Brain microvascular endothelial cell (primary cell): Measurements from ENCODE around the gene IFNGR2.
"Not testable (repeated sequence)": the region's sequence is repeated elsewhere in the genome, so short reads cannot be mapped to it uniquely, and the experiment has no call there.

Experiments
- DNase-seq: peaks from one replicate; pipeline ENCODE4 v3.0.0-alpha.2; 2020
- H3K27ac ChIP-seq: fragments of 250-450 bp; sonication (Bioruptor Pico); 2 replicates; pipeline ENCODE4 v1.5.1; 2020; ENCODE audit warnings: mild to moderate bottlenecking, moderate library complexity
- H3K27me3 ChIP-seq: fragments of 250-450 bp; sonication (Bioruptor Pico); replicated peaks from 2 replicates; pipeline ENCODE4 v1.5.1; 2020; ENCODE audit warnings: mild to moderate bottlenecking
- H3K36me3 ChIP-seq: fragments of 250-450 bp; sonication (Bioruptor Pico); replicated peaks from 2 replicates; pipeline ENCODE4 v1.5.1; 2020; ENCODE audit warnings: mild to moderate bottlenecking
- H3K4me3 ChIP-seq: 2 replicates; pipeline ENCODE4 v1.5.1; 2011; ENCODE audit warnings: low read depth, mild to moderate bottlenecking, control low read depth, low read length, moderate library complexity
- CTCF ChIP-seq: IDR thresholded peaks from 2 replicates; pipeline ENCODE4 v1.5.1; 2011; ENCODE audit warnings: low read depth, mild to moderate bottlenecking, moderate library complexity, low read length, control low read depth, inconsistent platforms; ENCODE audit errors: missing control alignments
- in situ Hi-C: cut with HindIII; loops from 2 replicates; pipeline ENCODE4 v1.10.0; 2017; ENCODE audit warnings: low sequenced_read_pairs, low pct_ligation_motif_present

Gene IFNGR2

GRCh38 chr21:33360281-33360680 lies 42.9 kb upstream of the IFNGR2 start:
- H3K4me3 ChIP-seq: no peak overlapping the region

DNA sequence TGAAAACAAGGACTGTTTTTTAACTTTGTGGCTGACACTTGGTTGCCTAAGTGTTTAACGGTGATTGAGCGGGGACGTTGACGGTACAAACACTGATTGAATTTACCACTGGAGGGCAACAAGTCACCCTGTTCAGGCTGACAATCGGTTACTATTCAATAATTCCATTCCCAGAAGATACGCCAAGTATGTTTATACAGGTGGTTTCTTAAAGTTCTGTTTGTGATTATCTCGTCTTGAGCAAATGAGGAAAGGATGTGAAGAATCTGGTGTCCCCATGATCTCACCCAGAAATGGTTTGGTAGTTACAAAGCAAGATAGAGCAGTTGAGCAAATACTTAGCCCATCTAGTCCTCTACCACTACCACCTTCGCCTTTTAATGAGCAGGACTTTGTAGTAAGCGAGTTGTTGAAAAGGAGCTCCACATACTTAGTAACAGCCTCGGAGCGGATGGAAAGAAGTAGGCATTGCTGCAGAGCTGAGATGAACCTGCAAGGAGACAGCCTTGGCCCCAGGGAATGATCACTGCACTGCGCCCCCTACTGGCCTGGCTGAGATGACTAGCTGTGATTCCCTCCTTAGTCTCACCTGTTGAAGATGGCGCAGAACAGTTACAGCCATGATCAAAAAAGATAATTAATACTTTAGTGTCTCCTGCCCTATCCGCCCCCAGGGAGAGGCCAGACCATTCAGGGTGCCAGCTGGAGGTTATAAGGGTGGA lies 42.2 kb upstream of the IFNGR2 start:
- Histone ChIP-seq H3K27ac (peak overlapping the region; percentile 49), H3K36me3 (peaks cover 5% of the 10 kb centered on the region), H3K27me3 (no peaks in the 10 kb centered on the region), H3K4me3 (no peak overlapping the region)
- peak; percentile 96 for TF ChIP-seq CTCF
- in situ Hi-C loops: no loop called here
- DNase-seq: peak; percentile 67

More at GRCh38 chr21:33360281-33360680, 42.9 kb upstream of the IFNGR2 start:
- H3K27ac ChIP-seq: peak overlapping the region; percentile 49
- in situ Hi-C loops: no loop called here
- H3K27me3 ChIP-seq: no peaks in the 10 kb centered on the region
- H3K36me3 ChIP-seq: peaks cover 11% of the 10 kb centered on the region
- DNase-seq: peak; percentile 51
- TF ChIP-seq CTCF: no peak

DNA sequence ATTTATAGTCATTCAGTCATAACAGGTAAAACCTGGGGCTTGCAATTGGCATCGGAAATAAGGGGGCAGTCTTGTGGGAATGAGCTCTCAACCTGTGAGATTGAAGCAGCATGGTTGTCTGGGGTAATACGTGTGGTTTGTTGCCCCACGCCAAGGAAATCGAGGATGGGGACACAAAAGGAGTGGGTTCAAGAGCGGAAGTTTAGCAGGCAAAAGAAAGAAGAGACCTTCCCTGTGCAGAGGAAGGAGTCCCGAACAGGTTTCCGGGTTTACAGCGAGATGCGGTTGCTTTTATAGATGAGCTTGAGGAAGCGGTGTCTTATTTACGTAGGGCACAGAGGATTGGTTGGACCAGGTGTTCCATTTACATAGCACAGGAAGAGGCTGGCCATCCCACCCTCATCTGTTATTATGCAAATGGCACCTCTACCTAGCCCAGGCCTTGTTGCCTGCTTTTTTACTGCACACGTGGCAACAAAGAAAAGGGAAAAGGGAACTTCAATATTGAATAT lies 41.1 kb upstream of the IFNGR2 start:
- DNase-seq: no peak

DNA sequence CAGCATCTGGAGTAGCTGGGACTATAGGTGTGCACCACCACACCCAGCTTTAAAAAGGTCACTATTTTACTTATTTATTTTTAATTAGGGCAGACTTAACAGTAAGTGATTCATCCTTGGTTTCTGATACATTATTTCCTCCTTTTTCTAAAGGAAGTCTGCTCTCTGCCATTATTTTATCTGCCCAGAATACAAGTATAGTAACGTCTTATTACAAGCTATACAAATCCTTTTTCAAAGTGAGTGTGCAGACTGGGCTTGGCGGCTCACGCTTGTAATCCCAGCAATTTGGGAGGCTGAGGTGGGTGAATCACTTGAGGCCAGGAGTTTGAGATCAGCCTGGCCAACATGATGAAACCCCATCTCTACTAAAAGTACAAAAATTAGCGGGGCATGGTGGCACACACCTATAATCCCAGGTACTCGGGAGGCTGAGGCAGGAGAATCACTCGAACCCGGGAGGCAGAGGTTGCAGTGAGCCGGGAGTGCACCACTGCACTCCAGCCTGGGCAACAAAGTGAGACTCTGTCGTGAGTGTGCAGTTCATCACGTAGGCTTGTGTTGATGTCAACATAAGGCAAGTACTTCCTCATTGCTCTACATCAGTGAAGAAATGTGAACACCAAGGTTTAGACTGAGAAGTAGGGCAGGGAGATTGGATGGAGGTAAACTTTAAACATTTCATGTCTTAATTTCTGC lies 39.2 kb upstream of the IFNGR2 start:
- H3K27me3 ChIP-seq, H3K36me3 ChIP-seq, H3K4me3 ChIP-seq, in situ Hi-C loops, H3K27ac ChIP-seq, DNase-seq: not testable (repeated sequence)

More for the DNA sequence above, 41.1 kb upstream of the IFNGR2 start:
- no peak overlapping the region for H3K27ac ChIP-seq
- no peaks in the 10 kb centered on the region for H3K36me3 ChIP-seq
- no peak overlapping the region for H3K4me3 ChIP-seq
- in situ Hi-C loops: no loop called here
- TF ChIP-seq CTCF: no peak
- H3K27me3 ChIP-seq: no peaks in the 10 kb centered on the region

DNA sequence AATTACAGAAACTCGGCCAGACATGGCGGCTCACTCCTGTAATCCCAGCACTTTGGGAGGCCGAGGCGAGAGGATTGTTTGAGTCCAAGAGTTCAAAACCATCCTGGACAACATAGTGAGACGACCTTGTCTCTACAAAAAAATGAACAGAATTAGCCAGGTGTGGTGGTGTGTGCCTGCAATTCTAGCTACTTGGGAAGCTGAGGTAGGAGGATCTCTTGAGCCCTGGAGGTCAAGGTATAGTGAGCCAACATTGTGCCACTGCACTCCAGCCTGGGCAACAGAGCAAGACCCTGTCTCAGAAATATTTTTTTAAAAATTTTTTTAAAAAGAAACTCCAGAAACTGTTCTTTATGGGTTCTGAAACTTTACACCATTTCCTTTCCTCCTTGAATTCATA lies 38.4 kb upstream of the IFNGR2 start:
- Histone ChIP-seq H3K4me3 (no peak overlapping the region), H3K27me3 (no peaks in the 10 kb centered on the region), H3K27ac (no peak overlapping the region), H3K36me3 (no peaks in the 10 kb centered on the region)
- in situ Hi-C loops: no loop called here
- no peak for TF ChIP-seq CTCF
- no peak for DNase-seq

DNA sequence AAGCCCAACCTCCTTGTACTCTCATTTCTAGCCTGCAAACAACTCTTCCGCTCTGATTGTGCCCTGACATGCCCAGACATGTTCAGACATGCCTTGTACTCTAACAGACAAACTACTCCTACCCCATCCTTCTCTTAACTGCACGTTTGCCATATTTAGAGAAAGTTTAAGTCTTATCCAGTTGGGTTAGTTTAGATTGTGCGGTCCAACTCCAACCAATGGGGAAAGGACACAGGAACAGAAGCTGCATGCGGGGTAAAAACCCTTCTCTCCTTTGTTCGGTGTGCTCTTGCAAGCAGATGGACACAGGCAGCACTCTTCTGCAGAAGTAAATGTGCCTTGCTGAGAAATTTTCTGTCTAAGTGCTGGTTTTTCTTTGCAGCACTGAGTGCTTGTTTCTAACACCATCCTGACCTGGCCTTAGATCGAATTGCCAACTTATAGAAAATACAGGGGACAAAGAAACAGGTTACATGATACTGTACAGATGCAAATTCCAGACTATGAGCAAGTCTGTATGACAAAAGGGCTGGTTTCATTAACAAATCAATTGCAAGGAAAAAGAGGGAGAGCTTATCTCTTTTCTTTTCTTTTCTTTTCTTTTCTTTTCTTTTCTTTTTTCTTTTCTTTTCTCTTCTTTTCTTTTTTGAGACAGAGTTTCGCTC lies 35.8 kb upstream of the IFNGR2 start:
- no peaks in the 10 kb centered on the region for H3K36me3 ChIP-seq
- H3K4me3 ChIP-seq: no peak overlapping the region
- TF ChIP-seq CTCF: no peak
- H3K27me3 ChIP-seq: no peaks in the 10 kb centered on the region
- H3K27ac ChIP-seq: no peak overlapping the region
- in situ Hi-C loops: no loop called here
- DNase-seq: no peak
